ENCODE results near the gene POLR2F.

Gene POLR2F

DNA sequence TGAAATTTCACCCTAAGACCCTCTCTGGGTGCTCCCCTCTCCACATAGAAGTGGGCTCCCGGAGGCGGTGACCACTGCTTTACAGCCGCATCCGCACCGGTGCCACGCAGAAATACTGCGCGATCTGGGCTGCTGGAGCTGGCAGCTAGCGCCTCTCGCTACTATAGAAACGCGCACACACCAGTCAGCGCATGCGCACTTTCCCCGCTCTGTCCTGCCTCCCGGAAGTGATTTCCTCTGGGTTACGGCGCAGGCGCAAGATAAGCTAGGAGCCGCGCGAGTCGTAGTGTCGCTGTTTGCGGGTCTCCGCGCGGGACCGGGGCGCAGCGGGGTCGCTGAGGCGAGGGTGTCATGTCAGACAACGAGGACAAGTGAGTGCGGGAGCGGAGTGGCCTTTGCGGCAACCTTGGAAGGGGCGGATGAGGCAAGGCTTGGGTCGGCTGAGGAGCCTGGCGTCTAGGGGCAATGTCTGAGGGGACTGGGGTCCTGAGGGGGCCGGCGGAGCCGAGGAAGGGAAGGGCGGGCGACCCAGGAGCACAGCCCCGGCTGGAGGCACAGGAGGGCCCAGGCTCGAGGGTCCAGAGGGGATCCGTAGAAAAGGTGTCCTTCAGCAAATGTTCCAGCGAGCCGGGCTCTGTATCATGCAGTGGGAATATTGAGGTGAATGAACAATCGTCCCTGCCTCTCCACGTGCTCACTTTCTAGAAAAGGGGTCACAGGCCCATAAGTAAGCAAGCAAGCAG is at the start of gene POLR2F, which contains the start of gene C22orf23:
Gene POLR2F (plus strand): TSS at position 263 of the 743 bp plus-strand sequence. CDS start 89 bp downstream, at position 352.
Gene C22orf23 (minus strand): TSS at position 165 of the 743 bp plus-strand sequence. CDS start 452 bp downstream, outside the sequence.
- DNase-seq, result peak; percentile 93

DNA sequence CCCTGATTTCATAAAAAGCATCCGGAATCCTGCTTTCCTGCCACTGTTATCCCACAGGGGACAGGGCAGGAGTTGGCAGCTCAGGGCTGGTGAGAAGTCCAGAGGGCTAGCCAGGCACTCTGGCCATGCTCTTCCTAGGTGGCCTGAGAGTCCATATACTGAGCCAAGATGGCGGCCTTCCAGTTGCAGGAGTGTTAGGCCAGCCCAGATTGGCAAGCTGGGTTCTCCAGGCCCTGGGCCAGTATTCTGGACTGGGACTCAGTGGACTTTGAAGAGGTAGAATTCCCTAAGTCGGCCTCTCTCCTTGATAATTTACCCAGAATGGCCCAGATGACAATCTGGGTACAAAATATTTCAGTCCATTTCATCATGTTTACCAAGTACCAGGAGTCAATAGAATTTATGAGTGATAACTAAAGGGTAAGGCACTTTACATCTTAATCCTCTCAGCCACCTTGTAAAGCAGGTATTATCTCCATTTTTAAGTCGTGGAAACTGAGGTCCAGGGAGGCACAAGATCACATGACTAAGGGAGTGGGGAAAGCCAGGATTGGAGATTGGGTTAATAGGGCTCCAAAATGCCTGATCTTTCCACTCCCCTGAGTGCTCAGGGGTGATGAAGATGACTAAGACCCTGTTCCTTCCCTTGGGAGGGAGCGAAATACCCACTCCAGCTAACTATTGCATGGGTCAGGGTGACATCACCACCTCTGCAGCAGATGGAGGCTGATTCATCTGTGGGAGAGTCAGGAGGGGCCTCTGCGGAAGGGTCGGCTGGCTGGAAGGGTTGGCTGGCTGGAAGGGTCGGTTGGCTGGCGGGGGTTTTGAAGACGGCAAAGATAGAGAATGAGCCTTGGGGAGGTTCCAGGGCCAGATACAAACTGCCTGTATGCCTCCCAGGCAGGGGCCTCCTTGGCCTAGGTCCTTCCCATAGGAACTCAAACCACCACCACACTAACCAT is 48.6 kb upstream of the POLR2F start:
- DNase-seq, result peak; percentile 99

DNA sequence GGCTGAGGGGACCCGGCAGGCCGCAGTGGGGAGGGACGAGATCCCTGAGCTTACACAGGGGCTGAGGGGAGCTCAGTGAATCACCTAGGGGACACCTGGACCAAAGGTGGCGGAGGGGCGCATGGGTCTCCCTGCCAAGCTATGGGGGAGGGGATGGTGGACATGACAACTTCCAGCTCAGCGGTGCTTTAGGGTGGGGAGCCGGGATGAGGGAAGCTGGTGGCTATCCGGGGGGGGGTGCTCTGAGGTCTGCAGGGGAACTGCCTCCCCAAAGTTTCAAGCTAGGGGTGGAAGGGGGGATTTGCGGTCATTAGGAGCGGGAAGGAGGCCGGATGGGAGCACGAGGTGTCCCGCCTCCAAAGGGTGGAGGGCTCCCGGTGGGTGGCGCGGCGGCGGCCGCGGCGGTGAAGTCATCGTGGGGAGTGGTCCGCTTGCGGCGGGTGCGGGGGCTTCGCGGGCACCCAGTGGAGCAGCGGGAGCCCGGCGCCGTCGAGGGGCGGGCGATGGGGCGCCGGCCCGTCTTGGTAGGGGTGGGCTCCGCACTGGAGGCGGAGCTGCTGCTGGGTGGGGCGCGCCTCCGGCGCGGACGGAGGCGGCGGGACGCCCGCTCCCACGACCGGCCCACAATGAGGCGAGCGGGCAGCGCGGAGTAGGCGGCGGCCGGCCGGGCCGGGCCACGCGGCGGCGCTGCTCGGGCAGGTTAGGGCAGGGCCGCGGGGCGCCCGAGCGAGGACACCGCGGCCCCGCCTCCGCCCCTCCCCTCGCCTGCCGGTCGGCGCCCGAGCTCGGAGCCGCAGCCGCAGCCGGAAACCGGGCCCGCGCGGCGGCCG is 47.8 kb upstream of the POLR2F start, which contains the start of gene MICALL1:
Gene MICALL1 (plus strand): TSS at position 764 of the 830 bp plus-strand sequence. CDS start 126 bp downstream, outside the sequence.
- DNase-seq, result peak; percentile 86

DNA sequence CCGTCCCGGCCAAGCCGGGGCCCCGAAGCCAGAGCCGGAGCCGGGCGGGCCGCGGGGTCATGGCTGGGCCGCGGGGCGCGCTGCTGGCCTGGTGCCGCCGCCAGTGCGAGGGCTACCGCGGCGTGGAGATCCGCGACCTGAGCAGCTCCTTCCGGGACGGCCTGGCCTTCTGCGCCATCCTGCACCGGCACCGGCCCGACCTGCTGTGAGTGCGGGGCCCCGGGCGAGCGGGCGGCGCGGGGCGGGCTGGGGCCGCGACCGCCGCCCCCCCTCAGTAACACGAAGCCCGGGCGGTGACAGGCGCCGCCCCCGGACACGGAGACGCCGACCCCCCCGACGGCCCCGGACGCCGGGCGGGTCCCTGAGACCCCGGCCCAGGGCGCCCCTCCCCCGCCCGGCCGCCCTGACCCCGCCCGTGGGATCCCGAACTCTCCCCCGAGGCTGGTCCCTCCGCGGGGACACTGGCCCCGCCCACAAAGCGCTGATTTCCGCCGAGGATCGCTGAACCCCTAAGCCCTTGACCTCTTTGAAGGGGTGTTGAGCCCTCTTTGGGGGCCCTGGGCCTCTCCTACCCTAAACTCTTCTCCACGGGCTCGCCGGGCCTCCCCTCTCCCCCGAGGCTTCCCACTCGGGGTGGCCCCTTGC is 47.0 kb upstream of the POLR2F start:
- DNase-seq, result no peak

DNA sequence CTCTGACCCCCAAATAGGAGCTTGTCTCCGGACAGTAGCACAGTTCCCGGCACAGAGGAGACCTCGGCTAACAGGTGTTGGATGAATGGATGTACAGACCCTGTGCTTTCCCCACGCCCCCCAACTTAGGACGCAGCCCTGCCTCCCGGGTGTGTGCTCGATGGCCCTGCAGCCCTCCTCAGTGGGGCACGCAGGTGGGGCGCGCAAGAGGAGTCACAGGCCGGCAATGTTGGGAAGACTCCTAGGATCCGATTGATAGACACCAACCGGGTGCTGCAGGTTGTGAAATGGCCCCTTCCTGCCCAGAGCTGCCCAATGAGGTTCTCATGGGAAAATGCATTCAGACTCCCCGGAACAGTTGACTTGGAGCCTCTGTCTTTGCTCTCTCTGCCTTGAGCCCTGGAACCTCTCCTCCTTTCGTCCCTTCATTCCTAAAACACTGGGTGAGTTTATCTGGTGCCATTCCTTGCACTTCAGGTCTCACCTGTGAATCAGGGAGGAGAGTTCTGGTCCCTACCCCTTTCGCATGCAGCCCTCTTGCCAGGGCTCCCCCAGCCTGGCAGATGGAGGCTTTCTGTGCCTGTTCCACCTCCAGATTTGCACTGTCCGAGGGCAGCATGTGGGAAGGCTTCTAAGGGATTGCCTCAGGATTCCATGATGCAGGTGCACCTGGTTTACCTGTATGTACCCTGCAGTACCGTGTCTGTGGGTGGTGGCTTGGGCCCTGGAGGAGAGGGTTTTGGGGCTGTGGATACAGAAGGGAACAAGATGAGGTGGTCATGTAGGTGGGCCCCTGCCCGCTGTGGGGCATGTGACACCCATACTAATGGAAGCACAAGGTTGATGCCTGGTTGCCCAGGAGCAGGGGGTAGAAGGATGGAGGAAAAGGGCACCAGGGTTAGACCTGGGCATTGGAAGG is 46.2 kb upstream of the POLR2F start:
- DNase-seq, result peak; percentile 14

DNA sequence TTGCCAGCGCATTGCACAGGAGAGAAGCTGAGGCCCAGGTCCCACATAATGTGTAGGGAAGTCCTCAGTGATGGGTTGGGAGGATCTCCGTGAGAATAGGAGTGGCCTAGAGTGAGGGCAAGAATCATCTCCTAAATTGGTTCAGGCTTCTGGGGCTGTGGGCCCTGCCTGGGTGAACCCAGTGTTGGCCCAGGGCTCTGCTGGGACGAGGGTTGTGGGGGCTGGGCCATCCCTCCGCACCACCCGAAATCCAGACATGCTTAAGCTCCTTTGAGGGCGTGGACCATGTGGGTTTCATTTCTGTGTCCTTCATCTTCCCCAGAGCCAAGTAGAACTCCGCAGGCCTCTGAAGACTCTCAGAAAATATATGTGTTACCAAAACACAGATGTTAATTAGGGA is 43.7 kb upstream of the POLR2F start:
- peak; percentile 60 for DNase-seq

DNA sequence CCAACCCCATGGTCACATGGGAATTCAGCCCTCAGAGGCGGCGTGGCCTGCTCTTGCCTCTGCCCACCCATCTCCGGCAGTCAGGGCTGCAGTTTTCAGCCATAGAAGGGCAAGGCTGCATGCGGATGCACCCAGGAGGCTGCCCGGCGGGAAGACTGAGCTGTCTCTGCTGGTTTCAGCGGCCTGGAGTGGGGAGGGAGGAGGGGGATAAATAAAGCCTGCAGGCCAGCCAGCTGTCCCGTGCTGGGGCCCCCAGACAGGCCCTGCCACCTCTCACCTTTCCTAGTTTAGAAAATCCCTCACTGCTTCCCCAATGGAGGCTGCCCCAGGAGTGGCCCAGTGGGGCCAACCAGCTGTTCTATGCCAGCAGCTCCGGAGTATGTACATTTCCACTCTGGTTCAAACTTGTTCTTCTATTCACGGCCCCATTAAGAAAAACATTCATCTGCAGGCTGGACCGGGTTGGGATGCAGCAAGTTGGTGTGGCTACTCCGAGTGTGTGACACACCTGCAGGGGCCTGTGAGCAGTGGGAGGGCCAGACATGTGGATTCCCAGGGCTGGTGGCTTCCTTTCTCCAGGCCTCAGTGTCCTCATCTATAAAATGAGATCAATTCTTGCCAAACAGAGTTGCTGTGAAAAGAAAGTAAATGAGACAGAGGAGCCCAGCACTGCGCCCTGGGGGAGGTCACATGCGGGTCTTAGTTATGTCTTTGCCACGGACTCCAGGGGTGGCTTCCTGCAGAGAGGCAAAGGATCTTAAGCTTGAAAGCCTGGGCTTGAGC is 42.4 kb upstream of the POLR2F start:
- DNase-seq, result no peak

DNA sequence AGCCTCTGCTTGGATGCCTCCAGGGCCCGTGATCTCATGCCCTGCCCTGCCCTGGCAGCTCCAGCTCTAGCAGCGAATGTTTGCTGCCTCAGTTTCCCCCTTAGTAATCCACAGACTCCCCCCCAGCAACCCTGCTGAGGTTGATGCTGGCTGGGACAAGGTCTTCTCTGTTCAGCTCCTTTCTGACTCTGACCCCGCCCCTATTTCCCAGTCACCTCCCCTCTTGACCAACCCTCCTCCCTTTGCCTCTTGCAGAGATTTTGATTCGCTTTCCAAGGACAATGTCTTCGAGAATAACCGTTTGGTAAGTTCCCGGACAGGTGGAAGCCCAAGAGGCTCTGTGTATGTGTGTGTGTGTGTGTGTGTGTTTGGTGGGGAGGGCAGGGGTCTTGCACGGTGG is 41.8 kb upstream of the POLR2F start:
- DNase-seq, result no peak

DNA sequence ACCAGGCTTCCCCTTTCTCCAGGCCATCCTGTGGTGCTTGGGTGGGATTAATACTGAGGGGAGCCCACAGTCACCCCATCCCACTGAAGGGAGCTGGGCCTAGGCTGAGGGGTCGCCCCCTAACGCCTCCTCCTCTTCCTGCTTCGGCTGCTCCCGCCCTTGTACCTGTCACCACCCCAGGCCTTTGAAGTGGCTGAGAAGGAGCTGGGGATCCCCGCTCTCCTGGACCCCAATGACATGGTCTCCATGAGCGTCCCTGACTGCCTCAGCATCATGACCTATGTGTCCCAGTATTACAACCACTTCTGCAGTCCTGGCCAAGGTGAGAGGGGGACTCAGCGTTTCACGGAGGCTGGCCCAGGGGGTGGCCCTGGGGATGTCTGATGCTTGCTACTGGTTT is 41.3 kb upstream of the POLR2F start:
- DNase-seq, result no peak

DNA sequence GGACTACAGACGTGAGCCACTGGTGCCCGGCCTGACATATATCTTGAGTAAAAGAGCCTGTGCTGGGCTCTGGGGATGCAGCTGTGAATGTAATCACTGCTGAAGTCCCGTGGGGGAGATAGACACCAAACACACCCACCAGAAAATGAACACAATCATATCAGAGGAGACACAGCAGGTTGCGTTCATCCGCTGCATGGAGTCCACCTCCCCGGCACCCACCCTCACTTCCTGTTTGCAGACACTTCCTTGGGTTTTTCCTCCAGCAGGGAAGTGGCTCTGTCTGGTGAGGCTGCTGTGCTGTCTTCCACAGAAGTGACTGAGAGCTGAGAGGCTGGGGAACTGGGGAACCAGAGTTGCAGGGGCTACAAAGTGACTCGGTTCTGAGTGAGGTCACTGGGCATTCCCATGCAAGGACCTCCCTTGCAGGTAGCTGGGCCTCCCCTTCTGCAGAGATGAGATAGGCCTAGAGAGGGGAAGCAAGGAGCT is 40.2 kb upstream of the POLR2F start:
- no peak for DNase-seq

DNA sequence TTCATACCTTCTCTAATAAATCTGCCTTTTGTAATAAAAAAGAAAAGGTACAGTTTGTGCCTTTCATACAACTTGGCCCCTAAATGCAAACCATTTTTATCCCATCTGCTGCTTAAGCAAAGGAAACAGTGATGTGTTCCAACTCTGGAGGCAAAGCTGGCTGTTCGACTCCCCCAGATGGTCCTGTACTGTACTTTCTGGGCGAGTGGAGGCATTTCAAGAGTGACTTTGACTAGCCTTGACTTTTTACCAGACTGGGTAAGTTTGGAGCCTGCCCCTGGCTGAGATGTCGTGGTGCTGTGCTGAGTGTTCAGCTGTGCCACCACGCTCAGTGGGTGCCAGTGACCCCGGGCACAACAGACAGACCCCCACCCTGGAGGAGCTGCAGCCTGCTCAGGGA is 37.2 kb upstream of the POLR2F start:
- no peak for DNase-seq

DNA sequence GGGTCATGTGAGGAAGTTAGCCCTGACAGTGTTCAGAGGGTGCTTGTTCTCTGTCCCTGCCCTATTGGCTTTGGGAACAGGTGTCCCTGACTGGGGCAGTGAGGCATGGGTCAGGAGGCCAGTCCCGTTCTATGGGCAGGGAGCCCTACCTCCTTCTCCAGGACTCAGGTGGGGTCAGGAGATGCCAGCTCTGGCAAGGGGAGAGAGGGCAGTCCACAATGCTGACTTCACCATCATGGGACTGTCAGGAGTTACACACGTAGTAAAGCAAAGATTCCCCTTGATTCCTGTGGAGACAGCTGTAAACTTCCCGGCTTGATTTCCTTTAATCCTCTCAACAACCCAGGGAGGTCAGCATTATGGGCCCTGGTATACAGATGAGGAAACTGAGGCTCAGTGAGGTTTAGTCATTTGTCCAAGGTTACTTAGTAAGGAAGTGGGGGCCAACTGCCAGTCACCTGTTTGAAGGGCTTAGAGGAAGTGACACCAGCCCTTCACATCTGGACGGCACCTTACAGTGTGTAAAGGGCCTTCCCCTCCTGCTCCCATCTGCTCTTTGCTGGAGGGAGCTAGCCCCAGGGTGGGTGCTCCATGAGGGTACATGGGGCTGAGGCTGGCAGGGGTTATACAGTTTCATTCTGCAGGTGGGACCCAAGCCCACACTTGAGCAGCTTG is 35.5 kb upstream of the POLR2F start:
- DNase-seq, result no peak

DNA sequence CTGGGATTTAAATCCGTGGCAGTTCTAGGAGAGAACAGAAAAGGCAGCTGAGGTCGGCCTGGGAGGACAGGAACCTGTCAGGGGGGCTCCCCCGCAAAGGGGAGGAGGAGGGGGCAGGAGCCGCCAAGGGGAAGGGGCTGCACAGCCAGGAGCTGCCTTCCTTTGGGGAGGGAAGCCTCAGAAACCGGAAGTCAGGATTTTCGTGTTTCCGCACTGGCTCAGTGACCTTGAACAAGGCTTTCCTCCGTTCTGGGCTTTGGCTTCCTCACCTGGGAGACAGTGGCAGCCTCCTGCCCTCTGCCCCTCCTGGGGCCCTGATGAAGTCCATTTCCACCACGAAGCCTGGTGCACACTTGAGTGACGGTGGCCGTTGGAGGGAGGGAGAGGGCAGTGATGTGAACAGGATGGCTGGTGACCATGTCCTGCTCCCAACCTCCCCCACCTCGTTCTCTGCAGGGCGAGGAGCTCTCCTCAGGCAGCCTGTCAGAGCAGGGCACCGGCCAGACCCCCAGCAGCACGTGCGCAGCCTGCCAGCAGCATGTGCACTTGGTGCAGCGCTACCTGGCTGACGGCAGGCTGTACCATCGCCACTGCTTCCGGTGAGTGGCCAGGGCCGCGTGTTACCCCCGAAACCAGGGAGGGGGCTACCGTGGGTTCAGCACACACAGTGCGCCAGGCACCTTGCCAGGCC is 34.8 kb upstream of the POLR2F start:
- DNase-seq, result no peak

DNA sequence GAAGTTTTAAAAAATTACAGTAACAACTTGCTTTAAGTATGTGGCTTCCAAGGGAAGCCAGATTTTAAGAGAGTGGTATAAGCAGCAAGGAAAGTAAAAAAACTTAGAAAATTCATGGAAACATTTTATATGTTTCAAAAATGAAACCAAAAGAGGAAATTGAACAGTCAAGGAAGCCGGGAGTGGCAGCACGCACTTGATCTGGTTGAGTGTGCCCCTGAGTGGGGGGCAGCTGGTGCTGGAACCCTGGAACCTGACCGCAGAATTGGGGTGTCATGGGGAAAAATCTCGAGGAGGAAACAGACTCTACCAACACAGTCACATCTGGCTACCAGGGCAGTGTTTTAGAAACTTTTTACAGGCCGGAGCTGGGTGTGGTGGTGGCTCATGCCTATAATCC is 33.4 kb upstream of the POLR2F start:
- no peak for DNase-seq

DNA sequence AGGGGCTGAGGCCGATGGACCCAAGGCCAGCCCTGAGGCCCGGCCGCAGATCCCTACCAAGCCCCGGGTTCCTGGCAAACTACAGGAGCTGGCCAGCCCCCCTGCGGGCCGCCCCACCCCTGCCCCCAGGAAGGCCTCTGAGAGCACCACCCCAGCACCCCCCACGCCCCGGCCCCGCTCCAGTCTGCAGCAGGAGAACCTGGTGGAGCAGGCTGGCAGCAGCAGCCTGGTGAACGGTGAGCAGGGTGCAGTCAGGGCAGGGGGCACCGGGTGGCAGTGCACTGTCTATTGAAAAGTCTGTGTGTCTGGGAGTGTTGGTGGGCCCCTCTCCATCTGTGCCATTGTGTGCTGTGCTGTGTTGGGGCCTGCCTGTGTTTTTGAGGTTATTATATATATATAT is 31.3 kb upstream of the POLR2F start:
- no peak for DNase-seq

DNA sequence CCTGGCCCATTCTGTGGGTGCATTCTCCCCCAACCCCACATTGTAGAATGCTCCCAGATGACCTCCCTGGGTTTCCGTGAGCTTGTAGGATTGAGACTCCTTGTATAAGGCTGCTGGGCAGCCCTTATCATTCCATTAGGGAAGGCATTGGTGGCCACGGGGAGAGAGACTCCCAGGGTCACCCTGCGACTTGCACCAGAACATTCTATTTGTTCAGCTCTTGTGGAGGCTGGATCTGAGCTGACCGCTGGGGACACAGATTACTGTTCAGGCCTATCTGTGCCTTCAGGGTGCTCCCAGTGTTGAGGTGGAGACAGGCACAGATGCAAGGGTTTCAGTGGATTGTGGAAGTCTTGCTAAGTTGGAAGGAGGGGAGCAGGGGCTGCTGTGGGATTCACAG is 29.6 kb upstream of the POLR2F start:
- DNase-seq, result no peak

DNA sequence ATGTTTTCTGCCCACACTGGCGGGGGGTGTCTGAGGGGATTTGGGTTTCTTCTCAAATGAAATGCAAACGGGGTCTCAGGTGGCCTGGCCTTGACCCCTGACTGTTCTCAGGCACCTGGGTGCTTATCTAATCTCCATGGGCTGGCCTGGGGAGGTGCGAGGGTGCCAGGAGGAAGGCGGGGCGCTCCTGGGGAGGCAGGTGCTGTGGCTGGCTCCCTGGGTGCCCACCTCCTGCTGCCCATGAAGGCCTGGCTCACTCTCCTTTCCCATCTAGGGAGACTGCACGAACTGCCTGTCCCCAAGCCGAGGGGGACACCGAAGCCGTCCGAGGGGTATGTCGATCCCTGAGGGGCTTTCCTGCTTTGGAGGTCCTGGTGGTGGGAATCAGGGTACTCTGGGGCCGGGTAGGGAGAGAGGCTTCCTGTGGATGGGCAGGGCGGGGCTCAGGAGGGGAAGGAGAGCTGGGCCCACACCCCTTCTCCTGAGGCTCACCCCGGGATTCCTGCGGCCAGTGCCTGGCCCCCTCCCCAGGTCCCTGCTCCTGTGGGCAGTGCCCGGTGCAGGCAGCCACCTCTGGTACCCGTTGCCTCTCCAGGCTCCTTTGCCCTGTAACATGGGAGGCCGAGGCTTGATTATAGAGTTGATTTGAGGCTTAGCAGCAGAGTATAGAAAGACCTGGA is 29.0 kb upstream of the POLR2F start:
- no peak for DNase-seq

DNA sequence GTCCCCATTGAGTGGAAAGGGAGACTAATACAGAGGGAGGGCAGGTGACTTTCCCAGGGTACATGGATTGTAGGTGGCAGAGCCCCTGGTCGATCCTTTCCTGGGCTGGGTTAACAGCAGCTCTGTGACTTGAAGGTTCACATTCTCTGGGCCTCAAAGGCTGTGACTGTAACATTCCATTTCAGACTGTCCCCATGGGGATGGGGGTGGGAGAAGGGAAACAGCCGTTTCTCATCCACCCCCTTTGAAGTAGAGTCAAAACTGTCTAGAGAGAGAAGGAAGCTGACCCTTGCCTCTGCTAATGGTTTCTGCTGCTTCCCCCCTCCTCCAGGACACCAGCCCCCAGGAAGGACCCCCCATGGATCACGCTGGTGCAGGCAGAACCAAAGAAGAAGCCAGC is 28.2 kb upstream of the POLR2F start:
- DNase-seq, result no peak
